Loucy (cell line): ENCODE measurements around the gene DDX4.

Experiments used
- H2AFZ ChIP-seq: fragments of 200-600 bp; sonication (generic); 2 replicates; pipeline ENCODE4 v1.6.0; 2016; ENCODE audit warnings: antibody characterized with exemption, mild to moderate bottlenecking, low read length, moderate library complexity
- H3F3A ChIP-seq: fragments of 200-600 bp; 2 replicates; pipeline ENCODE4 v1.6.0; 2016; ENCODE audit warnings: antibody characterized with exemption, low read depth, mild to moderate bottlenecking
- H3K27me3 ChIP-seq: fragments of 200-600 bp; sonication (generic); 2 replicates; pipeline ENCODE4 v1.6.1; 2014; ENCODE audit warnings: low read length, mild to moderate bottlenecking; ENCODE audit not compliant: insufficient read depth, poor library complexity, severe bottlenecking
- H3K36me3 ChIP-seq: fragments of 200-600 bp; sonication (generic); 2 replicates; pipeline ENCODE4 v1.6.1; 2016; ENCODE audit warnings: low read length; ENCODE audit not compliant: insufficient read depth
- H3K4me1 ChIP-seq: fragments of 200-600 bp; sonication (generic); 2 replicates; pipeline ENCODE4 v1.5.1; 2014; ENCODE audit warnings: low read length, mild to moderate bottlenecking; ENCODE audit not compliant: insufficient read depth, poor library complexity, severe bottlenecking
- H3K4me2 ChIP-seq: fragments of 200-600 bp; sonication (generic); 2 replicates; pipeline ENCODE4 v1.6.0; 2014; ENCODE audit warnings: antibody characterized with exemption, low read length, low read depth, mild to moderate bottlenecking; ENCODE audit not compliant: poor library complexity, severe bottlenecking
- H3K4me3 ChIP-seq: fragments of 200-600 bp; sonication (generic); 2 replicates; pipeline ENCODE4 v1.5.1; 2014; ENCODE audit warnings: low read length, mild to moderate bottlenecking, mixed read lengths; ENCODE audit not compliant: poor library complexity, severe bottlenecking
- H3K79me2 ChIP-seq: fragments of 200-600 bp; sonication (generic); 2 replicates; pipeline ENCODE4 v1.6.1; 2014; ENCODE audit warnings: low read length; ENCODE audit not compliant: insufficient read depth
- H3K9ac ChIP-seq: fragments of 200-600 bp; sonication (generic); 2 replicates; pipeline ENCODE4 v1.6.0; 2014; ENCODE audit warnings: mild to moderate bottlenecking, low read depth, low read length, moderate library complexity; ENCODE audit not compliant: poor library complexity, severe bottlenecking
- H3K9me2 ChIP-seq: fragments of 200-600 bp; sonication (generic); replicated peaks from 2 replicates; pipeline ENCODE4 v1.6.1; 2016; ENCODE audit warnings: low read depth, low read length, mixed read lengths
- H3K9me3 ChIP-seq: fragments of 200-600 bp; sonication (generic); 2 replicates; pipeline ENCODE4 v1.6.1; 2014; ENCODE audit warnings: mild to moderate bottlenecking, antibody characterized with exemption, low read length, low read depth; ENCODE audit not compliant: insufficient read depth
- H4K20me1 ChIP-seq: fragments of 200-600 bp; sonication (generic); 2 replicates; pipeline ENCODE4 v1.6.0; 2014; ENCODE audit warnings: antibody characterized with exemption, low read length, mild to moderate bottlenecking; ENCODE audit not compliant: insufficient read depth, poor library complexity, severe bottlenecking
- EZH2phosphoT487 ChIP-seq: fragments of 200-600 bp; IDR thresholded peaks from 2 replicates; pipeline ENCODE4 v1.6.1; 2018; ENCODE audit warnings: antibody characterized with exemption, mild to moderate bottlenecking, moderate library complexity, borderline replicate concordance
- TF ChIP-seq, protein P1 (sequence below): fragments of 200-600 bp; sonication (generic); conservative IDR thresholded peaks from 2 replicates; pipeline ENCODE4 v1.5.1; 2014; ENCODE audit warnings: mild to moderate bottlenecking, antibody characterized with exemption, low read length

The DDX4 gene

DNA sequence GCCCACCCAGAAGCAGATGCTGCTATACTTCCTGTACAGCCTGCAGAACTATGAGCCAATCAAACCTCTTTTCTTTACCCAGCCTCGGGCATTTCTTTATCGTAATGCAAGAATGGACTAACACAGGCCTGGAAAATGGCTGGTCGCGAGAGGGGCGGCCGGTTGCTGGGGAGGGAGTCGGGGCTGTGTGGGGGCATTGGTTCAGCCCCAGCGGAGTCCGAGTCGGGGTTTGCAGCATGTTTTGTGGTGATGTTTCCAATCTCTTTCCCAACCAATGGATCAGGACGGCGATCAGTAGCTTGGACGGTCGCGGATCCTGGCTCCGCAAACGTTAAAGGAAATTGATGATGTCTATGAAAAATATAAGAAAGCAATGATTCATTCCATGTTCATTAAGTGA is 94.6 kb downstream of the DDX4 start:
- H4K20me1 ChIP-seq = no peaks in the 10 kb centered on the region
- no peak overlapping the region for H3K4me2 ChIP-seq
- no peaks in the 10 kb centered on the region for H3K9me2 ChIP-seq
- H3K36me3 ChIP-seq = no peaks in the 10 kb centered on the region
- H3K4me1 ChIP-seq = no peaks in the 10 kb centered on the region
- TF ChIP-seq, protein P1, sequence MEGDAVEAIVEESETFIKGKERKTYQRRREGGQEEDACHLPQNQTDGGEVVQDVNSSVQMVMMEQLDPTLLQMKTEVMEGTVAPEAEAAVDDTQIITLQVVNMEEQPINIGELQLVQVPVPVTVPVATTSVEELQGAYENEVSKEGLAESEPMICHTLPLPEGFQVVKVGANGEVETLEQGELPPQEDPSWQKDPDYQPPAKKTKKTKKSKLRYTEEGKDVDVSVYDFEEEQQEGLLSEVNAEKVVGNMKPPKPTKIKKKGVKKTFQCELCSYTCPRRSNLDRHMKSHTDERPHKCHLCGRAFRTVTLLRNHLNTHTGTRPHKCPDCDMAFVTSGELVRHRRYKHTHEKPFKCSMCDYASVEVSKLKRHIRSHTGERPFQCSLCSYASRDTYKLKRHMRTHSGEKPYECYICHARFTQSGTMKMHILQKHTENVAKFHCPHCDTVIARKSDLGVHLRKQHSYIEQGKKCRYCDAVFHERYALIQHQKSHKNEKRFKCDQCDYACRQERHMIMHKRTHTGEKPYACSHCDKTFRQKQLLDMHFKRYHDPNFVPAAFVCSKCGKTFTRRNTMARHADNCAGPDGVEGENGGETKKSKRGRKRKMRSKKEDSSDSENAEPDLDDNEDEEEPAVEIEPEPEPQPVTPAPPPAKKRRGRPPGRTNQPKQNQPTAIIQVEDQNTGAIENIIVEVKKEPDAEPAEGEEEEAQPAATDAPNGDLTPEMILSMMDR = no peak
- no peak for TF ChIP-seq EZH2phosphoT487
- H3K27me3 ChIP-seq = no peaks in the 10 kb centered on the region
- no peak overlapping the region for H3K9ac ChIP-seq
- no peaks in the 10 kb centered on the region for H3K79me2 ChIP-seq
- no peaks in the 10 kb centered on the region for H3K9me3 ChIP-seq
- H3K4me3 ChIP-seq = no peak overlapping the region
- no peaks in the 10 kb centered on the region for H3F3A ChIP-seq
- H2AFZ ChIP-seq = no peak overlapping the region

DNA sequence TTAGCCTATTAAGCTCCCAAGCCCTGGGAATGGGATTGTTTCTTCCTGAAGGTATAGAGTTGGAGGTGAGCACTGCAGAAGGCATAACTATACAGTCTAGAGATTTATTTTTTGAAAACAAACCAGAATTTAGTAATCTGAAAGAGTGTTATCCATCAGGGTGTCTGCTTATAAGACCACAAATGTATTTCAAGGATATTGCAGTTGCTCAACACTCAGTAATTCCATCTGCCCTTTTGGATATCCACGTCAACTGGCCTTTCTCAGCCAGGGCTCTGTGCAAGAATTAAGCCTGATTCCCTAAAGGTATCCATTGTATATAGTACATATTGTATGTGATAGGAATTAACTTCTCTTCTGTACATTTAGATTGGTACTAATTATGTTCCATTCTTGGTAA is 98.3 kb downstream of the DDX4 start:
- H2AFZ ChIP-seq = no peak overlapping the region
- H3K9me3 ChIP-seq = no peaks in the 10 kb centered on the region
- no peak overlapping the region for H3K4me2 ChIP-seq
- no peaks in the 10 kb centered on the region for H3K4me1 ChIP-seq
- H3F3A ChIP-seq = no peaks in the 10 kb centered on the region
- H3K9ac ChIP-seq = no peak overlapping the region
- no peak overlapping the region for H3K4me3 ChIP-seq
- no peaks in the 10 kb centered on the region for H3K27me3 ChIP-seq
- TF ChIP-seq EZH2phosphoT487 = no peak
- TF ChIP-seq, protein P1 = no peak
- H4K20me1 ChIP-seq = no peaks in the 10 kb centered on the region
- no peaks in the 10 kb centered on the region for H3K36me3 ChIP-seq
- H3K79me2 ChIP-seq = no peaks in the 10 kb centered on the region
- H3K9me2 ChIP-seq = no peaks in the 10 kb centered on the region

DNA sequence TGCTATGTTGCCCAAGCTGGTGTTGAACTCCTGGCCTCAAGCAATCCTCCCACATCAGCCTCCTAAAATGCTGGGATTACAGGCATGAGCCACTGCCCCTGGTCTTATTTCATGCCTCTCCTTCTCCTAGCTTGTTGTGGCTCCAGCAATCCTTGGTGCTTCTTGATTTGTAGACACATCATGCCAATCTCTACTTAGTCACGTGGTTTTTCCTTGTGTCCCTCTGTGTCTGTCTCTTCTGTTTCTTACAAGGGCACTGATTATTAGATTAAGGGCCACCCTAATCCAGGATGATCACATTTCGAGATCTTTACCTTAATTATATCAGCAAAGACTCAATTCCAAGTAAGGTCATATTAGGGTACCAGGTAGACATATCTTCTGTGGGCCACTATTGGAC is 104.1 kb downstream of the DDX4 start:
- H3K9me3 ChIP-seq = no peaks in the 10 kb centered on the region
- no peaks in the 10 kb centered on the region for H3K4me1 ChIP-seq
- H2AFZ ChIP-seq = no peak overlapping the region
- H3K79me2 ChIP-seq = no peaks in the 10 kb centered on the region
- H4K20me1 ChIP-seq = no peaks in the 10 kb centered on the region
- no peak overlapping the region for H3K4me3 ChIP-seq
- no peak for TF ChIP-seq EZH2phosphoT487
- TF ChIP-seq, protein P1 = no peak
- H3K27me3 ChIP-seq = no peaks in the 10 kb centered on the region
- H3K9ac ChIP-seq = no peak overlapping the region
- H3F3A ChIP-seq = no peaks in the 10 kb centered on the region
- no peaks in the 10 kb centered on the region for H3K9me2 ChIP-seq
- H3K4me2 ChIP-seq = no peak overlapping the region
- no peaks in the 10 kb centered on the region for H3K36me3 ChIP-seq
